SK-N-SH (cell line): Measurements from ENCODE around the gene C1orf141. TPM values are rescaled to one million over a fixed set of nuclear protein-coding genes. Genes with fewer than 3 reads are reported as not detected.

Experiments
- CTCF ChIA-PET: fragments of 300-600, 350-600 bp; formaldehyde crosslinking; extraction: SDS; loops from one replicate; lab custom pipeline; 2021; lab: Yijun Ruan, JAX
- POLR2A ChIA-PET: fragments of 350-600 bp; sonication (Branson Sonifier 250); formaldehyde crosslinking; extraction: SDS; loops from one replicate; lab custom pipeline; 2020; ENCODE audit warnings: antibody characterized with exemption, inconsistent platforms; lab: Yijun Ruan, JAX
- DNase-seq: peaks from one replicate; pipeline ENCODE4 v3.0.0; 2012
- H2AFZ ChIP-seq: fragments of 200-600 bp; sonication (generic); 2 replicates; pipeline ENCODE4 v1.8.1; 2016; ENCODE audit warnings: antibody characterized with exemption, mild to moderate bottlenecking, low read depth
- H3F3A ChIP-seq: fragments of 200-600 bp; sonication (generic); replicated peaks from 2 replicates; pipeline ENCODE3; 2016; ENCODE audit warnings: antibody characterized with exemption, mild to moderate bottlenecking; ENCODE audit not compliant: insufficient read depth
- H3K27ac ChIP-seq, 2 experiments: fragments of 200-500 bp in 1 of 2; fragments of 200-600 bp in 1 of 2; sonication (Bioruptor generic) in 1 of 2; sonication (generic), shearing (Covaris generic) in 1 of 2; 2 replicates each; pipeline versions ENCODE4 v1.5.1 to v1.6.1; 2014 to 2016; ENCODE audit warnings: low read depth in 2 of 2, inconsistent platforms in 1 of 2, low read length in 1 of 2, mild to moderate bottlenecking in 1 of 2, mixed read lengths in 1 of 2
- H3K27me3 ChIP-seq: fragments of 200-600 bp; sonication (generic), shearing (Covaris generic); 2 replicates; pipeline ENCODE4 v1.6.1; 2016; ENCODE audit warnings: mixed run types; ENCODE audit not compliant: insufficient read depth
- H3K36me3 ChIP-seq, 2 experiments: fragments of 200-500 bp in 1 of 2; fragments of 200-600 bp in 1 of 2; sonication (Bioruptor generic) in 1 of 2; sonication (generic) in 1 of 2; replicated peaks in 1 of 2; 2 replicates each; pipeline versions ENCODE3 to v1.5.1; 2014 to 2016; ENCODE audit warnings: low read length in 1 of 2, mild to moderate bottlenecking in 1 of 2; ENCODE audit not compliant: insufficient read depth in 2 of 2, control insufficient read depth in 1 of 2
- H3K4me1 ChIP-seq, 2 experiments: fragments of 200-500 bp in 1 of 2; fragments of 200-600 bp in 1 of 2; sonication (Bioruptor generic) in 1 of 2; sonication (generic), shearing (Covaris generic) in 1 of 2; 2 replicates each; pipeline versions ENCODE4 v1.5.1 to v1.6.1; 2014 to 2016; ENCODE audit warnings: low read depth in 1 of 2, low read length in 1 of 2, mixed run types in 1 of 2; ENCODE audit not compliant: insufficient read depth in 2 of 2, control insufficient read depth in 1 of 2
- H3K4me2 ChIP-seq: fragments of 200-600 bp; sonication (generic), shearing (Covaris generic); 2 replicates; pipeline ENCODE4 v1.6.1; 2017; ENCODE audit warnings: mixed run types
- H3K4me3 ChIP-seq, 2 experiments: fragments of 200-500 bp in 1 of 2; fragments of 200-600 bp in 1 of 2; sonication (Bioruptor generic) in 1 of 2; sonication (generic), shearing (Covaris generic) in 1 of 2; 2 replicates each; pipeline versions ENCODE4 v1.5.1 to v1.8.1; 2014 to 2016; ENCODE audit warnings: low read depth in 2 of 2, inconsistent platforms in 1 of 2, low read length in 1 of 2, mild to moderate bottlenecking in 1 of 2, mixed read lengths in 1 of 2, moderate library complexity in 1 of 2
- H3K79me2 ChIP-seq: fragments of 200-600 bp; sonication (generic); 2 replicates; pipeline ENCODE4 v1.8.1; 2017; ENCODE audit warnings: mild to moderate bottlenecking; ENCODE audit not compliant: insufficient read depth
- H3K9ac ChIP-seq: fragments of 200-600 bp; sonication (generic); 2 replicates; pipeline ENCODE4 v1.6.1; 2017; ENCODE audit warnings: mixed run types
- H3K9me2 ChIP-seq: fragments of 200-600 bp; sonication (generic); 2 replicates; pipeline ENCODE4 v1.6.1; 2017; ENCODE audit warnings: mixed run types
- H3K9me3 ChIP-seq: fragments of 200-600 bp; sonication (generic); 2 replicates; pipeline ENCODE4 v1.6.1; 2017; ENCODE audit warnings: mixed run types, mild to moderate bottlenecking, moderate library complexity
- H4K20me1 ChIP-seq: fragments of 200-600 bp; sonication (generic); 2 replicates; pipeline ENCODE4 v1.6.1; 2017; ENCODE audit warnings: mild to moderate bottlenecking, mixed run types; ENCODE audit not compliant: insufficient read depth
- CHD2 ChIP-seq: fragments of 150-350 bp; IDR thresholded peaks from 2 replicates; pipeline ENCODE4 v1.6.1; 2018; ENCODE audit warnings: low read length; ENCODE audit not compliant: partially characterized antibody
- ELF1 ChIP-seq: IDR thresholded peaks from 2 replicates; pipeline ENCODE4 v1.4.0; 2012
- EP300 ChIP-seq, 2 experiments: IDR thresholded peaks; 2 replicates each; pipeline versions ENCODE4 v1.4.0 to v1.6.1; 2012; ENCODE audit warnings: borderline replicate concordance in 1 of 2, low read depth in 1 of 2, low read length in 1 of 2
- FOXJ3 ChIP-seq: sonication (generic); formaldehyde crosslinking; IDR thresholded peaks from 2 replicates; pipeline ENCODE4 v1.5.1; 2020; ENCODE audit warnings: mild to moderate bottlenecking, missing genetic modification reagents
- GATA2 ChIP-seq: sonication (generic); formaldehyde crosslinking; IDR thresholded peaks from 2 replicates; pipeline ENCODE4 v1.5.0; 2020; ENCODE audit warnings: mild to moderate bottlenecking, missing genetic modification reagents
- JUND ChIP-seq: IDR thresholded peaks from 2 replicates; pipeline ENCODE4 v1.4.0; 2012
- MAX ChIP-seq: IDR thresholded peaks from 2 replicates; pipeline ENCODE4 v1.4.0; 2012; ENCODE audit warnings: low read depth
- MXI1 ChIP-seq: IDR thresholded peaks from 2 replicates; pipeline ENCODE4 v1.6.1; 2012; ENCODE audit warnings: mild to moderate bottlenecking, low read depth, low read length, improper control_type of control experiment
- PBX3 ChIP-seq: IDR thresholded peaks from 2 replicates; pipeline ENCODE4; 2012
- RAD21 ChIP-seq: IDR thresholded peaks from 2 replicates; pipeline ENCODE4 v1.6.1; 2012; ENCODE audit warnings: mild to moderate bottlenecking, low read length
- REST ChIP-seq: IDR thresholded peaks from 2 replicates; pipeline ENCODE4 v1.6.1; 2012; ENCODE audit warnings: mild to moderate bottlenecking, low read depth, low read length, moderate library complexity
- RFX5 ChIP-seq: IDR thresholded peaks from 2 replicates; pipeline ENCODE4 v1.6.1; 2012; ENCODE audit warnings: mild to moderate bottlenecking, improper control_type of control experiment, low read length
- RXRA ChIP-seq: IDR thresholded peaks from 2 replicates; pipeline ENCODE4 v1.4.0; 2012; ENCODE audit warnings: low read depth, mild to moderate bottlenecking, borderline replicate concordance
- SIN3A ChIP-seq: IDR thresholded peaks from 2 replicates; pipeline ENCODE4 v1.6.1; 2012; ENCODE audit warnings: low read depth, mild to moderate bottlenecking, low read length, moderate library complexity, borderline replicate concordance
- TAF1 ChIP-seq: IDR thresholded peaks from 2 replicates; pipeline ENCODE4 v1.6.1; 2012; ENCODE audit warnings: low read depth, mild to moderate bottlenecking, low read length, moderate library complexity, borderline replicate concordance
- YY1 ChIP-seq: IDR thresholded peaks from 2 replicates; pipeline ENCODE4 v1.4.0; 2012; ENCODE audit warnings: low read depth, mild to moderate bottlenecking
- WGBS: methylation state at CpG from one replicate; pipeline ENCODE4 v1.1.6; 2017; ENCODE audit warnings: low lambda C conversion rate; 5-methylcytosine and 5-hydroxymethylcytosine counted together
- polyA plus RNA-seq, 3 experiments: library from polyadenylated mRNA; depleted of rRNA; stranded (reverse); fragments of >200 nt; gene quantifications; 2 replicates each; pipeline ENCODE4 v1.2.3, GENCODE V29; 2012

C1orf141 gene
- polyA plus RNA-seq, 1 of the 3 experiments (the other 2 are of a cell fraction) = not detected

GRCh38 chr1:67171978-67172377, 37.2 kb upstream of the C1orf141 start:
- WGBS = 83% methylated on average over 1 of the region's 1 CpG
- no peak overlapping the region for H3K9ac ChIP-seq
- no peak overlapping the region for H2AFZ ChIP-seq
- H3K9me2 ChIP-seq = no peaks in the 10 kb centered on the region
- TF ChIP-seq YY1 (no peak), MAX (no peak), RFX5 (no peak), ELF1 (no peak), EP300 (IDR thresholded peaks at IDR 0.05; ENCODE audit: borderline replicate concordance in 1 of 2, low read depth in 1 of 2, low read length in 1 of 2) (no peak), JUND (peak; percentile 24; the same call in 1 of the 2 replicates), REST (no peak), RXRA (no peak), FOXJ3 (CRISPR knock-in tag) (no peak), TAF1 (no peak), CHD2 (no peak), GATA2 (CRISPR knock-in tag) (no peak), PBX3 (peak; percentile 65), MXI1 (no peak), RAD21 (no peak), SIN3A (no peak)
- no peaks in the 10 kb centered on the region for H3K9me3 ChIP-seq
- H3K4me1 ChIP-seq = no peaks in the 10 kb centered on the region; a peak in 1 of 4 replicates
- no peaks in the 10 kb centered on the region for H3K36me3 ChIP-seq
- H3K4me3 ChIP-seq = no peak overlapping the region
- no peak overlapping the region for H3K27ac ChIP-seq
- no peak overlapping the region for H3K4me2 ChIP-seq
- ChIA-PET CTCF (interaction anchor here (1.6 to 2.3 kb wide), 2 partner anchors 23 to 27 kb away, joined by 5 to 7 read pairs; no protein-coding TSS in a partner anchor), POLR2A (no interaction called here)
- no peak for DNase-seq
- no peaks in the 10 kb centered on the region for H3K79me2 ChIP-seq
- H3K27me3 ChIP-seq = no peaks in the 10 kb centered on the region
- H3F3A ChIP-seq = no peaks in the 10 kb centered on the region
- no peaks in the 10 kb centered on the region for H4K20me1 ChIP-seq
